ENCODE results near the gene TBC1D12.

DNA sequence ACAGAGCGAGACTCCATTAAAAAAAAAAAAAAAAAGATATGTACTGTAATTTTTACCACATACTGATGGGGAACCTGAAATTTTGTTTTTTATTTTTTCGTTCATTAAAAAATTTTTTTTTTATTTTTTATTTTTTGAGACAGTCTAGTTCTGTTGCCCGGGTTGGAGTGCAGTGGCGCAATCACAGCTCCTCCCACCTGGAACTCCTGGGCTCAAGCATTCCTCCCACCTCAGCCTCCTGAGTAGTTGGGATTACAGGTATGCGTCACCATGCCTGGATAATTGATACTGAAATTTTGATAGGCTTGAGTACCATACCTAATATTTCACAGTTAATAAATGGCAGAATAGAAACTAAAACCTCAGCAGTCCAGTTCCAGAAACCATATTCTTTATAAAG is 122.4 kb downstream of the TBC1D12 start:
- TF ChIP-seq POLR2AphosphoS5 (IDR thresholded peaks at IDR 0.05; ENCODE audit: low read depth, low read length) (no peak), TAF1 (IDR thresholded peaks at IDR 0.05; ENCODE audit: borderline replicate concordance, insufficient read depth, low read length) (no peak), SIN3A (IDR thresholded peaks at IDR 0.05; ENCODE audit: borderline replicate concordance, insufficient read depth, low read length) (no peak)

Measured in PFSK-1 (cell line).